HEK293 (cell line): ENCODE measurements around the gene PDE1C.

ENCODE experiments used
- CTCF ChIA-PET: fragments of 350-600 bp; formaldehyde crosslinking; extraction: SDS; loops from one replicate; lab custom pipeline; 2021; ENCODE audit warnings: antibody characterized with exemption; lab: Yijun Ruan, JAX
- POLR2A ChIA-PET: fragments of 300-600 bp; formaldehyde crosslinking; extraction: SDS; loops from one replicate; lab custom pipeline; 2020; ENCODE audit warnings: antibody characterized with exemption, inconsistent platforms; lab: Yijun Ruan, JAX
- H3K27ac ChIP-seq: fragments of 200-500 bp; sonication (Bioruptor generic); 2 replicates; pipeline ENCODE4 v1.5.1; 2014; ENCODE audit warnings: low read depth, low read length, control low read depth, inconsistent platforms; ENCODE audit errors: extremely low read depth
- H3K36me3 ChIP-seq, 2 experiments: fragments of 200-500 bp in 1 of 2; sonication (Bioruptor generic) in 1 of 2; 1 replicate in 1 of 2; 2 replicates in 1 of 2; pipeline ENCODE4 v1.5.1; 2014 to 2017; ENCODE audit warnings: inconsistent platforms in 2 of 2, low read length in 2 of 2; ENCODE audit not compliant: control insufficient read depth in 2 of 2, insufficient read depth in 1 of 2
- H3K4me1 ChIP-seq: fragments of 200-500 bp; sonication (Bioruptor generic); 2 replicates; pipeline ENCODE4 v1.5.1; 2014; ENCODE audit warnings: mild to moderate bottlenecking, low read length, inconsistent platforms; ENCODE audit not compliant: control insufficient read depth, insufficient read depth
- H3K4me3 ChIP-seq: 2 replicates; pipeline ENCODE4 v1.5.1; 2011; ENCODE audit warnings: low read depth, mild to moderate bottlenecking, control low read depth, low read length, moderate library complexity
- H3K9me3 ChIP-seq: fragments of 200-500 bp; sonication (Bioruptor generic); 2 replicates; pipeline ENCODE4 v1.5.1; 2014; ENCODE audit warnings: low read depth, low read length, inconsistent platforms; ENCODE audit not compliant: control insufficient read depth, insufficient read depth
- EGR2 ChIP-seq: fragments of 450-650 bp; formaldehyde crosslinking; IDR thresholded peaks from 2 replicates; pipeline ENCODE4 v1.5.1; 2016; ENCODE audit warnings: low read depth, missing biosample characterization, missing genetic modification characterization
- GLIS2 ChIP-seq: fragments of 450-650 bp; formaldehyde crosslinking; IDR thresholded peaks from 2 replicates; pipeline ENCODE4 v1.5.1; 2016; ENCODE audit warnings: missing biosample characterization, missing genetic modification characterization
- KLF10 ChIP-seq: fragments of 450-650 bp; IDR thresholded peaks from 2 replicates; pipeline ENCODE4 v1.5.1; 2018; ENCODE audit warnings: missing biosample characterization, mild to moderate bottlenecking, missing genetic modification characterization
- MZF1 ChIP-seq: fragments of 450-650 bp; formaldehyde crosslinking; IDR thresholded peaks from 2 replicates; pipeline ENCODE4 v1.5.1; 2017; ENCODE audit warnings: missing biosample characterization, missing genetic modification characterization, borderline replicate concordance
- OVOL3 ChIP-seq: fragments of 450-650 bp; formaldehyde crosslinking; IDR thresholded peaks from 2 replicates; pipeline ENCODE4 v1.5.1; 2016; ENCODE audit warnings: missing biosample characterization, missing genetic modification characterization
- REPIN1 ChIP-seq: fragments of 450-650 bp; formaldehyde crosslinking; IDR thresholded peaks from 2 replicates; pipeline ENCODE4 v1.5.1; 2017; ENCODE audit warnings: missing biosample characterization, missing genetic modification characterization, low read depth
- SCRT1 ChIP-seq: fragments of 450-650 bp; formaldehyde crosslinking; IDR thresholded peaks from 2 replicates; pipeline ENCODE4 v1.5.1; 2016; ENCODE audit warnings: missing biosample characterization, missing genetic modification characterization, borderline replicate concordance
- ZNF266 ChIP-seq: fragments of 450-650 bp; formaldehyde crosslinking; IDR thresholded peaks from 2 replicates; pipeline ENCODE4 v1.5.1; 2016; ENCODE audit warnings: missing biosample characterization, missing genetic modification characterization, low read depth
- ZNF571 ChIP-seq: fragments of 450-650 bp; formaldehyde crosslinking; IDR thresholded peaks from 2 replicates; pipeline ENCODE4 v1.5.0; 2017; ENCODE audit warnings: missing biosample characterization, missing genetic modification characterization
- ZNF596 ChIP-seq: fragments of 450-650 bp; IDR thresholded peaks from 2 replicates; pipeline ENCODE4 v1.5.0; 2018; ENCODE audit warnings: missing biosample characterization, mild to moderate bottlenecking, missing genetic modification characterization, moderate library complexity
- ZNF776 ChIP-seq: fragments of 450-650 bp; formaldehyde crosslinking; IDR thresholded peaks from 2 replicates; pipeline ENCODE4 v1.5.0; 2017; ENCODE audit warnings: missing biosample characterization, missing genetic modification characterization, borderline replicate concordance
- ZNF777 ChIP-seq: fragments of 450-650 bp; formaldehyde crosslinking; IDR thresholded peaks from 2 replicates; pipeline ENCODE4 v1.5.1; 2017; ENCODE audit warnings: missing biosample characterization, missing genetic modification characterization, borderline replicate concordance
- ZNF785 ChIP-seq: fragments of 450-650 bp; formaldehyde crosslinking; IDR thresholded peaks from 2 replicates; pipeline ENCODE4 v1.5.1; 2016; ENCODE audit warnings: missing biosample characterization, missing genetic modification characterization
- ZNF830 ChIP-seq: fragments of 450-650 bp; IDR thresholded peaks from 2 replicates; pipeline ENCODE4 v1.5.0; 2018; ENCODE audit warnings: missing biosample characterization, missing genetic modification characterization, low read depth, mild to moderate bottlenecking, moderate library complexity
- TF ChIP-seq, protein P1 (sequence below): fragments of 450-650 bp; formaldehyde crosslinking; IDR thresholded peaks from 2 replicates; pipeline ENCODE4 v1.5.1; 2016; ENCODE audit warnings: missing biosample characterization, missing genetic modification characterization
- TF ChIP-seq, protein P2 (sequence below): fragments of 450-650 bp; formaldehyde crosslinking; IDR thresholded peaks from 2 replicates; pipeline ENCODE4 v1.5.1; 2016; ENCODE audit warnings: missing biosample characterization, missing genetic modification characterization
- TF ChIP-seq, protein P3 (sequence below): IDR thresholded peaks from 2 replicates; pipeline ENCODE4 v1.6.1; 2011; ENCODE audit warnings: mild to moderate bottlenecking, low read depth, low read length, borderline replicate concordance
- TF ChIP-seq, protein P4 (sequence below): fragments of 450-650 bp; formaldehyde crosslinking; IDR thresholded peaks from 2 replicates; pipeline ENCODE4 v1.5.1; 2016; ENCODE audit warnings: missing biosample characterization, missing genetic modification characterization
- TF ChIP-seq, protein P5 (sequence below): fragments of 450-650 bp; formaldehyde crosslinking; IDR thresholded peaks from 2 replicates; pipeline ENCODE4 v1.5.1; 2016; ENCODE audit warnings: missing biosample characterization, missing genetic modification characterization, borderline replicate concordance

The PDE1C gene

DNA sequence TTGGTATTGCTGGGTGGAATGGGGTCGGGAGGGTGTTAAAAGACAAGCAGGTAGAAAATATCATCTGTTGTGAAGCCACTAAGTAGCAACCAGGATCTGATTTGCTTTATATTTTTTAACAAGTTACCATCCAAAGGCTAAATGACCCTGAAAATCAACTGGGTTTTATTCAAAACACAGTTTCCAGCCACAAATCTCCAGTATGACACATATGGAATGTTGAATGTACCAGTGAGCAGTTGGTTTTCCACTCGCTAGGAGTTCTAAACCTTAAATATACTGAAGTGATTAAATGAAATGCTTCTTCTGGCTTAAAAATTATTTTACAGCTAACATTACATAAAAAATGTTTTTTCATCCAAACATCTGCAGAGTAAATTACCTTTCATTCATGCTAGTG lies 112.5 kb downstream of the PDE1C start:
- ChIA-PET CTCF (no interaction called here), POLR2A (no interaction called here)
- H3K36me3 ChIP-seq = no peaks in the 10 kb centered on the region
- TF ChIP-seq OVOL3 (tag by site-specific recombination) (no peak), ZNF266 (tag by site-specific recombination) (no peak), KLF10 (no peak), ZNF785 (tag by site-specific recombination) (no peak), ZNF777 (tag by site-specific recombination) (no peak), EGR2 (tag by site-specific recombination) (no peak), REPIN1 (tag by site-specific recombination) (no peak), ZNF596 (tag by site-specific recombination) (no peak), MZF1 (tag by site-specific recombination) (no peak), ZNF571 (tag by site-specific recombination) (no peak), ZNF830 (no peak), GLIS2 (tag by site-specific recombination) (no peak), SCRT1 (tag by site-specific recombination) (no peak), ZNF776 (tag by site-specific recombination) (no peak)
- TF ChIP-seq, protein P1, sequence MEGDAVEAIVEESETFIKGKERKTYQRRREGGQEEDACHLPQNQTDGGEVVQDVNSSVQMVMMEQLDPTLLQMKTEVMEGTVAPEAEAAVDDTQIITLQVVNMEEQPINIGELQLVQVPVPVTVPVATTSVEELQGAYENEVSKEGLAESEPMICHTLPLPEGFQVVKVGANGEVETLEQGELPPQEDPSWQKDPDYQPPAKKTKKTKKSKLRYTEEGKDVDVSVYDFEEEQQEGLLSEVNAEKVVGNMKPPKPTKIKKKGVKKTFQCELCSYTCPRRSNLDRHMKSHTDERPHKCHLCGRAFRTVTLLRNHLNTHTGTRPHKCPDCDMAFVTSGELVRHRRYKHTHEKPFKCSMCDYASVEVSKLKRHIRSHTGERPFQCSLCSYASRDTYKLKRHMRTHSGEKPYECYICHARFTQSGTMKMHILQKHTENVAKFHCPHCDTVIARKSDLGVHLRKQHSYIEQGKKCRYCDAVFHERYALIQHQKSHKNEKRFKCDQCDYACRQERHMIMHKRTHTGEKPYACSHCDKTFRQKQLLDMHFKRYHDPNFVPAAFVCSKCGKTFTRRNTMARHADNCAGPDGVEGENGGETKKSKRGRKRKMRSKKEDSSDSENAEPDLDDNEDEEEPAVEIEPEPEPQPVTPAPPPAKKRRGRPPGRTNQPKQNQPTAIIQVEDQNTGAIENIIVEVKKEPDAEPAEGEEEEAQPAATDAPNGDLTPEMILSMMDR (tag by site-specific recombination) = no peak
- TF ChIP-seq, protein P2, sequence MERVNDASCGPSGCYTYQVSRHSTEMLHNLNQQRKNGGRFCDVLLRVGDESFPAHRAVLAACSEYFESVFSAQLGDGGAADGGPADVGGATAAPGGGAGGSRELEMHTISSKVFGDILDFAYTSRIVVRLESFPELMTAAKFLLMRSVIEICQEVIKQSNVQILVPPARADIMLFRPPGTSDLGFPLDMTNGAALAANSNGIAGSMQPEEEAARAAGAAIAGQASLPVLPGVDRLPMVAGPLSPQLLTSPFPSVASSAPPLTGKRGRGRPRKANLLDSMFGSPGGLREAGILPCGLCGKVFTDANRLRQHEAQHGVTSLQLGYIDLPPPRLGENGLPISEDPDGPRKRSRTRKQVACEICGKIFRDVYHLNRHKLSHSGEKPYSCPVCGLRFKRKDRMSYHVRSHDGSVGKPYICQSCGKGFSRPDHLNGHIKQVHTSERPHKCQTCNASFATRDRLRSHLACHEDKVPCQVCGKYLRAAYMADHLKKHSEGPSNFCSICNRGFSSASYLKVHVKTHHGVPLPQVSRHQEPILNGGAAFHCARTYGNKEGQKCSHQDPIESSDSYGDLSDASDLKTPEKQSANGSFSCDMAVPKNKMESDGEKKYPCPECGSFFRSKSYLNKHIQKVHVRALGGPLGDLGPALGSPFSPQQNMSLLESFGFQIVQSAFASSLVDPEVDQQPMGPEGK (tag by site-specific recombination) = no peak
- TF ChIP-seq, protein P3, sequence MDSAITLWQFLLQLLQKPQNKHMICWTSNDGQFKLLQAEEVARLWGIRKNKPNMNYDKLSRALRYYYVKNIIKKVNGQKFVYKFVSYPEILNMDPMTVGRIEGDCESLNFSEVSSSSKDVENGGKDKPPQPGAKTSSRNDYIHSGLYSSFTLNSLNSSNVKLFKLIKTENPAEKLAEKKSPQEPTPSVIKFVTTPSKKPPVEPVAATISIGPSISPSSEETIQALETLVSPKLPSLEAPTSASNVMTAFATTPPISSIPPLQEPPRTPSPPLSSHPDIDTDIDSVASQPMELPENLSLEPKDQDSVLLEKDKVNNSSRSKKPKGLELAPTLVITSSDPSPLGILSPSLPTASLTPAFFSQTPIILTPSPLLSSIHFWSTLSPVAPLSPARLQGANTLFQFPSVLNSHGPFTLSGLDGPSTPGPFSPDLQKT = no peak
- TF ChIP-seq, protein P4, sequence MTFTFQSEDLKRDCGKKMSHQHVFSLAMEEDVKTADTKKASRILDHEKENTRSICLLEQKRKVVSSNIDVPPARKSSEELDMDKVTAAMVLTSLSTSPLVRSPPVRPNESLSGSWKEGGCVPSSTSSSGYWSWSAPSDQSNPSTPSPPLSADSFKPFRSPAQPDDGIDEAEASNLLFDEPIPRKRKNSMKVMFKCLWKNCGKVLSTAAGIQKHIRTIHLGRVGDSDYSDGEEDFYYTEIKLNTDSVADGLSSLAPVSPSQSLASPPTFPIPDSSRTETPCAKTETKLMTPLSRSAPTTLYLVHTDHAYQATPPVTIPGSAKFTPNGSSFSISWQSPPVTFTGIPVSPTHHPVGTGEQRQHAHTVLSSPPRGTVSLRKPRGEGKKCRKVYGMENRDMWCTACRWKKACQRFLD (tag by site-specific recombination) = no peak
- TF ChIP-seq, protein P5, sequence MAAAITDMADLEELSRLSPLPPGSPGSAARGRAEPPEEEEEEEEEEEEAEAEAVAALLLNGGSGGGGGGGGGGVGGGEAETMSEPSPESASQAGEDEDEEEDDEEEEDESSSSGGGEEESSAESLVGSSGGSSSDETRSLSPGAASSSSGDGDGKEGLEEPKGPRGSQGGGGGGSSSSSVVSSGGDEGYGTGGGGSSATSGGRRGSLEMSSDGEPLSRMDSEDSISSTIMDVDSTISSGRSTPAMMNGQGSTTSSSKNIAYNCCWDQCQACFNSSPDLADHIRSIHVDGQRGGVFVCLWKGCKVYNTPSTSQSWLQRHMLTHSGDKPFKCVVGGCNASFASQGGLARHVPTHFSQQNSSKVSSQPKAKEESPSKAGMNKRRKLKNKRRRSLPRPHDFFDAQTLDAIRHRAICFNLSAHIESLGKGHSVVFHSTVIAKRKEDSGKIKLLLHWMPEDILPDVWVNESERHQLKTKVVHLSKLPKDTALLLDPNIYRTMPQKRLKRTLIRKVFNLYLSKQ = no peak
- TF ChIP-seq, all 188 proteins: peak for 0
- Histone ChIP-seq H3K9me3 (no peaks in the 10 kb centered on the region), H3K27ac (no peak overlapping the region), H3K4me1 (no peaks in the 10 kb centered on the region), H3K4me3 (no peak overlapping the region)
